ENCODE measurements around the gene DNAJC27. TPM values are rescaled to one million over a fixed set of nuclear protein-coding genes. Genes with fewer than 3 reads are reported as not detected.

The DNAJC27 gene
- total and polyA plus RNA-seq, 2 of the 13 experiments (the other 11 are each of a cell fraction or from before 2014, with no cell fraction given) = 3.1 to 3.7 TPM

Small RNA genes within 50 kb of the gene (small RNA-seq; reads per million reads assigned to genes)
- gene AC013267.1 (ENCODE audit: insufficient read depth in 2 of 3, insufficient read length in 3 of 3, low read depth in 2 of 3, low replicate concordance in 1 of 3) (0 reads per million in 3 experiments), gene RF00016 (ENCODE audit: insufficient read depth in 2 of 3, insufficient read length in 3 of 3, low read depth in 2 of 3, low replicate concordance in 1 of 3) (2.9 to 12.0 (median 5.6) reads per million in 3 experiments), gene RF00019 (ENCODE audit: insufficient read depth in 2 of 3, insufficient read length in 3 of 3, low read depth in 2 of 3, low replicate concordance in 1 of 3) (0 reads per million in 3 experiments)

Other genes with a start within 250 kb of the DNAJC27 start
- 69.1 and 72.6 TPM in 2 replicates for gene PTRHD1, start 178.6 kb downstream of the DNAJC27 start, total RNA-seq (2016; rRNA removed; fragmentation: Illumina TruSeq; extraction: Trizol)
- gene PTRHD1, start 178.6 kb downstream of the DNAJC27 start, polyA plus RNA-seq (2011; rRNA removed) = 75.4 and 90.8 TPM in 2 replicates
- 35.5 and 41.4 TPM in 2 replicates for gene CENPO, start 178.5 kb downstream of the DNAJC27 start, total RNA-seq (2016; rRNA removed; fragmentation: Illumina TruSeq; extraction: Trizol)
- 15.0 and 19.7 TPM in 2 replicates for gene CENPO, start 178.5 kb downstream of the DNAJC27 start, polyA plus RNA-seq (2011; rRNA removed)
- gene ADCY3, start 51.7 kb downstream of the DNAJC27 start, total RNA-seq (2016; rRNA removed; fragmentation: Illumina TruSeq; extraction: Trizol) = 0.11 TPM in 1 of 2 replicates, not detected in the other
- gene ADCY3, start 51.7 kb downstream of the DNAJC27 start, polyA plus RNA-seq (2011; rRNA removed) = 0.40 and 0.61 TPM in 2 replicates
- gene EFR3B, start 70.1 kb upstream of the DNAJC27 start, total RNA-seq (2016; rRNA removed; fragmentation: Illumina TruSeq; extraction: Trizol) = 0.42 and 0.56 TPM in 2 replicates
- 0.42 TPM in 2 replicates for gene EFR3B, start 70.1 kb upstream of the DNAJC27 start, polyA plus RNA-seq (2011; rRNA removed)
- not detected in 2 replicates for gene POMC, start 196.6 kb upstream of the DNAJC27 start, total RNA-seq (2016; rRNA removed; fragmentation: Illumina TruSeq; extraction: Trizol)
- gene POMC, start 196.6 kb upstream of the DNAJC27 start, polyA plus RNA-seq (2011; rRNA removed) = not detected in 2 replicates